GM23338 (cell line): ENCODE results near the gene PNPLA7. TPM values are rescaled to one million over a fixed set of nuclear protein-coding genes. Genes with fewer than 3 reads are reported as not detected.

Source experiments
- ATAC-seq: fragments of 200-7000 bp; cut with Tn5 transposase; 3 replicates; pipeline ENCODE4 v1.9.1; 2020
- DNase-seq: peaks from one replicate; pipeline ENCODE4 v3.0.0-alpha.2; 2015; ENCODE audit warnings: low spot score
- H2AFZ ChIP-seq: fragments of 200-600 bp; sonication (generic); 2 replicates; pipeline ENCODE4 v1.8.0; 2016; ENCODE audit warnings: antibody characterized with exemption, mild to moderate bottlenecking, moderate library complexity
- H3F3A ChIP-seq: fragments of 200-600 bp; sonication (generic); replicated peaks from 2 replicates; pipeline ENCODE4 v1.8.0; 2017; ENCODE audit warnings: antibody characterized with exemption, mixed run types, low read depth
- H3K27ac ChIP-seq: fragments of 200-600 bp; sonication (generic); 2 replicates; pipeline ENCODE4 v1.6.1; 2016; ENCODE audit warnings: low read depth
- H3K27me3 ChIP-seq: fragments of 200-600 bp; sonication (generic); 2 replicates; pipeline ENCODE4 v1.8.0; 2016; ENCODE audit warnings: mild to moderate bottlenecking, mixed run types, moderate library complexity; ENCODE audit not compliant: insufficient read depth
- H3K36me3 ChIP-seq: fragments of 200-600 bp; sonication (generic); 2 replicates; pipeline ENCODE4 v1.8.0; 2016; ENCODE audit warnings: mild to moderate bottlenecking; ENCODE audit not compliant: insufficient read depth
- H3K4me1 ChIP-seq: fragments of 200-600 bp; sonication (generic); 2 replicates; pipeline ENCODE4 v1.8.0; 2016; ENCODE audit warnings: mild to moderate bottlenecking, moderate library complexity; ENCODE audit not compliant: insufficient read depth
- H3K4me2 ChIP-seq: fragments of 200-600 bp; sonication (generic); 2 replicates; pipeline ENCODE4 v1.7.1; 2017; ENCODE audit warnings: mixed run types
- H3K4me3 ChIP-seq: fragments of 200-600 bp; sonication (generic); 2 replicates; pipeline ENCODE4 v1.6.1; 2016; ENCODE audit warnings: mixed run types
- H3K79me2 ChIP-seq: fragments of 200-600 bp; sonication (generic); replicated peaks from 2 replicates; pipeline ENCODE4 v1.8.0; 2017; ENCODE audit warnings: mild to moderate bottlenecking; ENCODE audit not compliant: insufficient read depth
- H3K9me2 ChIP-seq: fragments of 200-600 bp; sonication (generic); 2 replicates; pipeline ENCODE4 v1.8.0; 2017; ENCODE audit not compliant: insufficient read depth
- H4K20me1 ChIP-seq: fragments of 200-600 bp; sonication (generic); replicated peaks from 2 replicates; pipeline ENCODE4 v1.8.0; 2017; ENCODE audit warnings: mild to moderate bottlenecking; ENCODE audit not compliant: insufficient read depth
- H3K27ac Mint-ChIP-seq: 2 replicates; pipeline ENCODE4 v1.8.0; 2020; ENCODE audit warnings: inconsistent platforms, mild to moderate bottlenecking, moderate library complexity, mixed read lengths
- H3K27me3 Mint-ChIP-seq: 3 replicates; pipeline ENCODE4 v1.8.0; 2022; ENCODE audit warnings: low read depth, mild to moderate bottlenecking, moderate library complexity, mixed read lengths, inconsistent platforms; ENCODE audit not compliant: insufficient read depth, poor library complexity
- H3K36me3 Mint-ChIP-seq: 3 replicates; pipeline ENCODE4 v1.8.0; 2021; ENCODE audit warnings: low read depth, mild to moderate bottlenecking, inconsistent platforms, moderate library complexity, mixed read lengths
- H3K4me1 Mint-ChIP-seq: 3 replicates; pipeline ENCODE4 v1.8.0; 2020; ENCODE audit warnings: mild to moderate bottlenecking, inconsistent platforms, mixed read lengths
- H3K4me3 Mint-ChIP-seq: 3 replicates; pipeline ENCODE4 v1.8.0; 2021; ENCODE audit warnings: moderate library complexity, mild to moderate bottlenecking, inconsistent platforms, mixed read lengths
- H3K9me3 Mint-ChIP-seq: 3 replicates; pipeline ENCODE4 v1.8.0; 2020; ENCODE audit warnings: moderate library complexity, mild to moderate bottlenecking, inconsistent platforms, mixed read lengths
- CREB1 ChIP-seq: fragments of 250-450 bp; sonication (Bioruptor Pico); IDR thresholded peaks from 2 replicates; pipeline ENCODE4 v1.5.0; 2020; ENCODE audit warnings: low read depth, mild to moderate bottlenecking, moderate library complexity
- EZH2phosphoT487 ChIP-seq: fragments of 200-600 bp; sonication (generic); IDR thresholded peaks from one replicate; pipeline ENCODE4 v1.8.1; 2018; ENCODE audit warnings: antibody characterized with exemption; ENCODE audit not compliant: unreplicated experiment
- NANOG ChIP-seq: IDR thresholded peaks from 2 replicates; pipeline ENCODE4 v1.6.1; 2016; ENCODE audit warnings: antibody characterized with exemption, borderline replicate concordance
- ZNF114 ChIP-seq: fragments of 250-450 bp; sonication (Bioruptor Pico); IDR thresholded peaks from 2 replicates; pipeline ENCODE4 v1.5.0; 2020; ENCODE audit warnings: mild to moderate bottlenecking, moderate library complexity
- polyA plus RNA-seq: library from polyadenylated mRNA; unstranded; fragments of >200 nt; fragmentation: Nextera tagmentation; extraction: Ambion mirVana; gene quantifications from 2 replicates; pipeline ENCODE4 v1.2.1, GENCODE V29; 2016
- total RNA-seq: library from RNA; depleted of rRNA; stranded (reverse); fragments of >200 nt; shearing (Covaris generic); gene quantifications from 2 replicates; pipeline ENCODE4 v1.2.3, GENCODE V29; 2014
- TF ChIP-seq, protein P1 (sequence below): fragments of 250-450 bp; sonication (Bioruptor Pico); IDR thresholded peaks from 2 replicates; pipeline ENCODE4 v1.5.0; 2020; ENCODE audit warnings: mild to moderate bottlenecking, moderate library complexity

Gene PNPLA7
- total and polyA plus RNA-seq, 2 experiments from 2014 or later = 0.45 to 0.80 TPM

DNA sequence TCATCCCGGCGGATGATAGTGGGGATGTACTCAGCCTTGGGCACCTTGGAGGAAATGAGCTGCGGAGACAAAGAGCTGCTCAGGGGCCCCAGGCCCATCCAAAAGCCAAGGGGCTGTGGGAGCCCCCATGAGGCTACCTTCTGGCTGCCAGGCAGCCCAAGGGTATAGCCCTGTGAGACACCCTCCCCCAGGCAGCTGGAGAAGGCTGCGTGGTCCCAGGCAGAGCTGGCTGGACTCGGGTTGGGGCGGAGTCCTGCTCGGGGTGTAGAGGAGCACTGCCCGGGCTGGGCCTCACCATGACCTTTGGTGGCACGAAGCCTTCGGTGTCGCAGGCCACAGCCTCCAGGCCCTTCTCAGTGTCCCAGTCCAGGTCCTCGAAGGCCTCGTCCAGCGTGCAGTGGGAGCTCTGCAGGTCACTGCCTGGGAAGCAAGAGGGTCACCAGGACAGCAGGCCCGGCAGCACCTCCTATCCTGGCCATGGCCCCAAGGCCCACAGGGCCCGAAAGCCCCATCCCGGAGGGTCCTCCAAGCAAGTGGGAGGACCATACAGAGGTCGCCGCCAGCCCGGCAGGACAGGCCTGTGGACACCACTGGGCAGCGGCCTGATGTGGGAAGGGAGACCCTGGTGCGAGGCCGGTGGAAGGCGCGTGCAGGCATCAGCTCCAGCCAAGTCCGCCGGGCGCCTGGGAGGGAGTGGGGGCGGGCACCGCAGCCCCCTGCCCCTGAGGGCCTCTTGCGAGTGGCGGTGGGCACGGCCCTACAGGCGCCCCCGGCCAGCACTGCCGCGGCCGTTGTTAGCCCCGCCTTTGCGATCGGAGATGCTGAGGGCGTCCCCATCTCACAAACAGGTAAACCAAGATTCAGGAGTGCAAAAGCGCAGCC, 97.2 kb downstream of the PNPLA7 start (continued):
- TF ChIP-seq, protein P1, sequence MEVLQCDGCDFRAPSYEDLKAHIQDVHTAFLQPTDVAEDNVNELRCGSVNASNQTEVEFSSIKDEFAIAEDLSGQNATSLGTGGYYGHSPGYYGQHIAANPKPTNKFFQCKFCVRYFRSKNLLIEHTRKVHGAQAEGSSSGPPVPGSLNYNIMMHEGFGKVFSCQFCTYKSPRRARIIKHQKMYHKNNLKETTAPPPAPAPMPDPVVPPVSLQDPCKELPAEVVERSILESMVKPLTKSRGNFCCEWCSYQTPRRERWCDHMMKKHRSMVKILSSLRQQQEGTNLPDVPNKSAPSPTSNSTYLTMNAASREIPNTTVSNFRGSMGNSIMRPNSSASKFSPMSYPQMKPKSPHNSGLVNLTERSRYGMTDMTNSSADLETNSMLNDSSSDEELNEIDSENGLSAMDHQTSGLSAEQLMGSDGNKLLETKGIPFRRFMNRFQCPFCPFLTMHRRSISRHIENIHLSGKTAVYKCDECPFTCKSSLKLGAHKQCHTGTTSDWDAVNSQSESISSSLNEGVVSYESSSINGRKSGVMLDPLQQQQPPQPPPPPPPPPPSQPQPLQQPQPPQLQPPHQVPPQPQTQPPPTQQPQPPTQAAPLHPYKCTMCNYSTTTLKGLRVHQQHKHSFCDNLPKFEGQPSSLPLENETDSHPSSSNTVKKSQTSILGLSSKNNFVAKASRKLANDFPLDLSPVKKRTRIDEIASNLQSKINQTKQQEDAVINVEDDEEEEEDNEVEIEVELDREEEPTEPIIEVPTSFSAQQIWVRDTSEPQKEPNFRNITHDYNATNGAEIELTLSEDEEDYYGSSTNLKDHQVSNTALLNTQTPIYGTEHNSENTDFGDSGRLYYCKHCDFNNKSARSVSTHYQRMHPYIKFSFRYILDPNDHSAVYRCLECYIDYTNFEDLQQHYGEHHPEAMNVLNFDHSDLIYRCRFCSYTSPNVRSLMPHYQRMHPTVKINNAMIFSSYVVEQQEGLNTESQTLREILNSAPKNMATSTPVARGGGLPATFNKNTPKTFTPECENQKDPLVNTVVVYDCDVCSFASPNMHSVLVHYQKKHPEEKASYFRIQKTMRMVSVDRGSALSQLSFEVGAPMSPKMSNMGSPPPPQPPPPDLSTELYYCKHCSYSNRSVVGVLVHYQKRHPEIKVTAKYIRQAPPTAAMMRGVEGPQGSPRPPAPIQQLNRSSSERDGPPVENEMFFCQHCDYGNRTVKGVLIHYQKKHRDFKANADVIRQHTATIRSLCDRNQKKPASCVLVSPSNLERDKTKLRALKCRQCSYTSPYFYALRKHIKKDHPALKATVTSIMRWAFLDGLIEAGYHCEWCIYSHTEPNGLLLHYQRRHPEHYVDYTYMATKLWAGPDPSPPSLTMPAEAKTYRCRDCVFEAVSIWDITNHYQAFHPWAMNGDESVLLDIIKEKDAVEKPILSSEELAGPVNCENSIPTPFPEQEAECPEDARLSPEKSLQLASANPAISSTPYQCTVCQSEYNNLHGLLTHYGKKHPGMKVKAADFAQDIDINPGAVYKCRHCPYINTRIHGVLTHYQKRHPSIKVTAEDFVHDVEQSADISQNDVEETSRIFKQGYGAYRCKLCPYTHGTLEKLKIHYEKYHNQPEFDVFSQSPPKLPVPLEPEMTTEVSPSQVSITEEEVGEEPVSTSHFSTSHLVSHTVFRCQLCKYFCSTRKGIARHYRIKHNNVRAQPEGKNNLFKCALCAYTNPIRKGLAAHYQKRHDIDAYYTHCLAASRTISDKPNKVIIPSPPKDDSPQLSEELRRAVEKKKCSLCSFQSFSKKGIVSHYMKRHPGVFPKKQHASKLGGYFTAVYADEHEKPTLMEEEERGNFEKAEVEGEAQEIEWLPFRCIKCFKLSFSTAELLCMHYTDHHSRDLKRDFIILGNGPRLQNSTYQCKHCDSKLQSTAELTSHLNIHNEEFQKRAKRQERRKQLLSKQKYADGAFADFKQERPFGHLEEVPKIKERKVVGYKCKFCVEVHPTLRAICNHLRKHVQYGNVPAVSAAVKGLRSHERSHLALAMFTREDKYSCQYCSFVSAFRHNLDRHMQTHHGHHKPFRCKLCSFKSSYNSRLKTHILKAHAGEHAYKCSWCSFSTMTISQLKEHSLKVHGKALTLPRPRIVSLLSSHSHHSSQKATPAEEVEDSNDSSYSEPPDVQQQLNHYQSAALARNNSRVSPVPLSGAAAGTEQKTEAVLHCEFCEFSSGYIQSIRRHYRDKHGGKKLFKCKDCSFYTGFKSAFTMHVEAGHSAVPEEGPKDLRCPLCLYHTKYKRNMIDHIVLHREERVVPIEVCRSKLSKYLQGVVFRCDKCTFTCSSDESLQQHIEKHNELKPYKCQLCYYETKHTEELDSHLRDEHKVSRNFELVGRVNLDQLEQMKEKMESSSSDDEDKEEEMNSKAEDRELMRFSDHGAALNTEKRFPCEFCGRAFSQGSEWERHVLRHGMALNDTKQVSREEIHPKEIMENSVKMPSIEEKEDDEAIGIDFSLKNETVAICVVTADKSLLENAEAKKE (CRISPR knock-in tag) = no peak
- TF ChIP-seq EZH2phosphoT487 = no peak

DNA sequence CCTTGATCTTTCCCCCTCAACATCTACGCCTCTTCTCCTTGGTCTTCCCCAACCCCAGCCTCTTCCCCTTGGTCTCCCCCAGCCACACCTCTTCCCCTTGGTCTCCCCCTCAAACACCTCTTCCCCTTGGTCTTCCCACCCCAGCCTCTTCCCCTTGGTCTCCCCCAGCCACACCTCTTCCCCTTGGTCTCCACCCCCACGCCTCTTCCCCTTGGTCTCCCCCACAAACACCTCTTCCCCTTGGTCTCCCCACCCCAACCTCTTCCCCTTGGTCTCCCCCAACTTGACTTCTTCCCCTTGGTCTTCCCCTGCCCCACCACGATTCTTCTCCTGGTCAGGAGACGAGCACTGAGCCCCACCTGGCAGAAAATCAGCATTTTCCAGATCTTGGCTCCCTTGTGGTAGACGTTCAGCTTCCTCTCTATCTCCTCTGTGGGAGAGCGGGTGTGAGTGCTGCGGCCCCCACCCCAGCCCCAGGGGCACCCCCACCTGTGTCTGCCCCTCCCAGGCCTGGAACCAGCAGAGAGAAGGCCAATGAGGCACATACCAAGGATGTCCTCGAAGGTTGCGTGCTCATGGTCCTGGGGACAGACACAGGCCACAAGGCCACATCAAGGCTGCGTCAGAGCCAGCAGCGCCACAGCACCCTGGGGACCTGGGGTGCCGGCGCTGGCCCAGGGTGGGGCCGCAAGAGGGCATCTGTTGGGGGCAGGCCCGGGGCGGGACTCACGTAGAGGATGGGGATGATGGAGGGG, 98.0 kb downstream of the PNPLA7 start:
- no peak for DNase-seq
- Mint-ChIP-seq H3K4me1 (peaks cover 6% of the 10 kb centered on the region; the same call in 1 of the 3 replicates), H3K27me3 (peaks cover 7% of the 10 kb centered on the region)
- TF ChIP-seq, protein P1 (CRISPR knock-in tag) = no peak
- TF ChIP-seq CREB1 (CRISPR knock-in tag) (no peak), NANOG (no peak), ZNF114 (CRISPR knock-in tag) (no peak)

More for the DNA sequence above, 98.0 kb downstream of the PNPLA7 start:
- Histone ChIP-seq H4K20me1 (no peaks in the 10 kb centered on the region; the same call in 1 of the 2 replicates), H3K9me2 (no peaks in the 10 kb centered on the region), H3K79me2 (no peaks in the 10 kb centered on the region), H3K27me3 (no peaks in the 10 kb centered on the region), H3K36me3 (peaks cover 6% of the 10 kb centered on the region; the same call in 1 of the 2 replicates), H3F3A (0 out of 2 replicates have a peak, but pooled peaks cover 3% of the 10 kb centered on the region), H3K27ac (no peak overlapping the region), H2AFZ (no peak overlapping the region), H3K4me1 (peaks cover 6% of the 10 kb centered on the region; the same call in 1 of the 2 replicates), H3K4me2 (no peak overlapping the region), H3K4me3 (no peak overlapping the region)
- no peak overlapping the region for H3K4me3 Mint-ChIP-seq
- no peak overlapping the region for H3K27ac Mint-ChIP-seq
- no peak for ATAC-seq
- no peaks in the 10 kb centered on the region for H3K9me3 Mint-ChIP-seq
- H3K36me3 Mint-ChIP-seq = peaks cover 6% of the 10 kb centered on the region; the same call in 2 of the 3 replicates
